ENCODE measurements around the gene BRWD1. TPM values are rescaled to one million over a fixed set of nuclear protein-coding genes. Genes with fewer than 3 reads are reported as not detected.

Gene BRWD1
- total RNA-seq, 1 donor from 2014 or later: 43.8 TPM

DNA sequence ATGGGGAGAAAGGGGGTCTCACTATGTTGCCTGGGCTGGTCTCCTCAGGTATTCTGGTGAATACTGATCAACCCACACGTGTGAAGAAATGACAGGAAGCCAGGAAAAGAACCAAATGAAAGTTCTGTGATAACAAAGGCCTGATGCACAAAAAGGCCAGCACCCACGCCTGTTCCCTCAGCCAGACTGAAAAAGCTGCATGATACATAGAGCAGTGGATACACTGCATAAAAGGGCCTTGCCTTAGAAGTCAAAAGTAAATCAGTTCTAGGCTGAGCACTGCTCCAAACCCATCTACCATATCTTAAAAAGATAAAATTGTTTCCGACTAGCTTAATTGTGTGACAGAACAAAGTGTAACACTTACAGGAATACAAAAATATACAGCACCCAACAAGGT, 93.3 kb downstream of the BRWD1 start:
- no peak overlapping the region for H3K27ac Mint-ChIP-seq (ENCODE audit: unreplicated experiment)
- no peaks in the 10 kb centered on the region for H3K4me1 Mint-ChIP-seq (ENCODE audit: unreplicated experiment)
- TF ChIP-seq, protein P1, sequence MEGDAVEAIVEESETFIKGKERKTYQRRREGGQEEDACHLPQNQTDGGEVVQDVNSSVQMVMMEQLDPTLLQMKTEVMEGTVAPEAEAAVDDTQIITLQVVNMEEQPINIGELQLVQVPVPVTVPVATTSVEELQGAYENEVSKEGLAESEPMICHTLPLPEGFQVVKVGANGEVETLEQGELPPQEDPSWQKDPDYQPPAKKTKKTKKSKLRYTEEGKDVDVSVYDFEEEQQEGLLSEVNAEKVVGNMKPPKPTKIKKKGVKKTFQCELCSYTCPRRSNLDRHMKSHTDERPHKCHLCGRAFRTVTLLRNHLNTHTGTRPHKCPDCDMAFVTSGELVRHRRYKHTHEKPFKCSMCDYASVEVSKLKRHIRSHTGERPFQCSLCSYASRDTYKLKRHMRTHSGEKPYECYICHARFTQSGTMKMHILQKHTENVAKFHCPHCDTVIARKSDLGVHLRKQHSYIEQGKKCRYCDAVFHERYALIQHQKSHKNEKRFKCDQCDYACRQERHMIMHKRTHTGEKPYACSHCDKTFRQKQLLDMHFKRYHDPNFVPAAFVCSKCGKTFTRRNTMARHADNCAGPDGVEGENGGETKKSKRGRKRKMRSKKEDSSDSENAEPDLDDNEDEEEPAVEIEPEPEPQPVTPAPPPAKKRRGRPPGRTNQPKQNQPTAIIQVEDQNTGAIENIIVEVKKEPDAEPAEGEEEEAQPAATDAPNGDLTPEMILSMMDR (IDR thresholded peaks at IDR 0.05; ENCODE audit: unreplicated experiment): no peak
- DNase-seq (ENCODE audit: low spot score): no peak
- H3K36me3 Mint-ChIP-seq (ENCODE audit: low read depth, unreplicated experiment): peaks cover 18% of the 10 kb centered on the region
- no peaks in the 10 kb centered on the region for H3K27me3 Mint-ChIP-seq (ENCODE audit: unreplicated experiment)
- H3K9me3 Mint-ChIP-seq (ENCODE audit: unreplicated experiment): no peaks in the 10 kb centered on the region
- no peak overlapping the region for H3K4me3 Mint-ChIP-seq (ENCODE audit: unreplicated experiment)

DNA sequence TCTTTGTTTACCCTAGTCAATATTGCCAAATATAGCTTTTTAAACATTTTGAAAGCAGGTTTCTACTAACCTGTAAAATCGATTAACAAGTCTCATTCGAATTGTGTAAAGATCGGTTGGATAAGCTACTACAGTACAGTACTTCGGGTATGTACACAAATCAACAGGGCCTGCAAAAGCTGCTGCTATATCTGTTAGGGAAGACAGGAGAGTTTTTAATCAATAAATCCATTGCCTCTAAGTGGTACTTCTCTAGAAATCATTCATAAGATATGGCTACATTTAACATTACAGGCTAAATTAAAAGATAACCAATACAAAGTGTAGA, 95.4 kb downstream of the BRWD1 start:
- H3K9me3 Mint-ChIP-seq (ENCODE audit: unreplicated experiment): no peaks in the 10 kb centered on the region
- H3K36me3 Mint-ChIP-seq (ENCODE audit: low read depth, unreplicated experiment): peaks cover 15% of the 10 kb centered on the region
- H3K4me3 Mint-ChIP-seq (ENCODE audit: unreplicated experiment): no peak overlapping the region
- TF ChIP-seq, protein P1 (IDR thresholded peaks at IDR 0.05; ENCODE audit: unreplicated experiment): no peak
- no peaks in the 10 kb centered on the region for H3K27me3 Mint-ChIP-seq (ENCODE audit: unreplicated experiment)
- no peak overlapping the region for H3K27ac Mint-ChIP-seq (ENCODE audit: unreplicated experiment)
- no peaks in the 10 kb centered on the region for H3K4me1 Mint-ChIP-seq (ENCODE audit: unreplicated experiment)
- no peak for DNase-seq (ENCODE audit: low spot score)

DNA sequence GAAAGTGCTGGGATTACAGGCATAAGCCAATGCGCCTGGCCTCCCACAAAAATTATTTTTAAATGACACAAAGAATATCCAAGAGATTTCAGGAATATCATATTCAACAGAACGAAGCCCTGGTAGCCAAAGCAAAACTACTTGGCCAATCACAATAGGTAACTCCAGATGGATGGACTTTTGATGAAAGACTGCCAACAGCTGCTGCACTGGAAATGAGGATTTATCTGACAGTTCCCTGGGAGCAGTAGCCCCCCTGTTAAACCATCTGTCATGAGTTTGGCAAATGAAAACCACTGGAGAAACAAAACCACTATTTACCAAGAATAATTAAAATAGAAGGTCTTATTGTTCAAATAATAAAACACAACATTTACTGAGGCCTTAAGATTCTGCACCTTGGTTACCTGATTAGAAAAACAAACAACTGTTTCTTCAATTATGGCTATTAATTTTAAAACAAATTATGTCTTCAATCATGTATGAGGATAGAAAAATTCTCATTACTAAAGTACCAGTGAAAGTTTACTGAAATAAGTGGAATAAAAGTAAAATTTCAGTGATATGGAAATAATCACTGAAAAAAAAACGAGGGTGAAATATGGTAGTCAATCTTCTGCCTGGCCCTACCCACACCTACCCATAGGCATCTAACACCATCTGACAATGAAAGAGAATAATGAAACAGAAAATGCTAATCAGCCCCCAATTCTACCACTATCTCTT, 95.9 kb downstream of the BRWD1 start:
- Mint-ChIP-seq H3K4me1 (ENCODE audit: unreplicated experiment) (no peaks in the 10 kb centered on the region), H3K9me3 (ENCODE audit: unreplicated experiment) (no peaks in the 10 kb centered on the region), H3K27me3 (ENCODE audit: unreplicated experiment) (no peaks in the 10 kb centered on the region), H3K36me3 (ENCODE audit: low read depth, unreplicated experiment) (peaks cover 18% of the 10 kb centered on the region), H3K4me3 (ENCODE audit: unreplicated experiment) (no peak overlapping the region), H3K27ac (ENCODE audit: unreplicated experiment) (no peak overlapping the region)
- DNase-seq (ENCODE audit: low spot score): no peak
- TF ChIP-seq, protein P1 (IDR thresholded peaks at IDR 0.05; ENCODE audit: unreplicated experiment): no peak

- no peaks in the 10 kb centered on the region for H3K4me1 Mint-ChIP-seq (ENCODE audit: unreplicated experiment)
- no peaks in the 10 kb centered on the region for H3K9me3 Mint-ChIP-seq (ENCODE audit: unreplicated experiment)
- H3K27me3 Mint-ChIP-seq (ENCODE audit: unreplicated experiment): no peaks in the 10 kb centered on the region
- TF ChIP-seq, protein P1 (IDR thresholded peaks at IDR 0.05; ENCODE audit: unreplicated experiment): no peak
- no peak overlapping the region for H3K27ac Mint-ChIP-seq (ENCODE audit: unreplicated experiment)
- DNase-seq (ENCODE audit: low spot score): no peak
- H3K36me3 Mint-ChIP-seq (ENCODE audit: low read depth, unreplicated experiment): peaks cover 14% of the 10 kb centered on the region
- H3K4me3 Mint-ChIP-seq (ENCODE audit: unreplicated experiment): no peak overlapping the region
Observed at GRCh38 chr21:39216290-39216689, 97.1 kb downstream of the BRWD1 start.

- H3K4me1 Mint-ChIP-seq (ENCODE audit: unreplicated experiment): no peaks in the 10 kb centered on the region
- no peaks in the 10 kb centered on the region for H3K27me3 Mint-ChIP-seq (ENCODE audit: unreplicated experiment)
- TF ChIP-seq, protein P1 (IDR thresholded peaks at IDR 0.05; ENCODE audit: unreplicated experiment): no peak
- H3K36me3 Mint-ChIP-seq (ENCODE audit: low read depth, unreplicated experiment): peaks cover 10% of the 10 kb centered on the region
- H3K27ac Mint-ChIP-seq (ENCODE audit: unreplicated experiment): no peak overlapping the region
- H3K9me3 Mint-ChIP-seq (ENCODE audit: unreplicated experiment): no peaks in the 10 kb centered on the region
- DNase-seq (ENCODE audit: low spot score): no peak
- no peak overlapping the region for H3K4me3 Mint-ChIP-seq (ENCODE audit: unreplicated experiment)
Observed at GRCh38 chr21:39215078-39215477, 98.4 kb downstream of the BRWD1 start.
